Fibroblast of skin of left quadriceps (primary cell): Measurements from ENCODE around the gene FADS3.
"Not testable (repeated sequence)": the region's sequence is repeated elsewhere in the genome, so short reads cannot be mapped to it uniquely, and the experiment has no call there.

Experiments used
- DNase-seq, 2 experiments: peaks; one replicate each; pipeline ENCODE4 v3.0.0-alpha.2; 2013; ENCODE audit warnings: low read depth in 2 of 2

FADS3 gene

DNA sequence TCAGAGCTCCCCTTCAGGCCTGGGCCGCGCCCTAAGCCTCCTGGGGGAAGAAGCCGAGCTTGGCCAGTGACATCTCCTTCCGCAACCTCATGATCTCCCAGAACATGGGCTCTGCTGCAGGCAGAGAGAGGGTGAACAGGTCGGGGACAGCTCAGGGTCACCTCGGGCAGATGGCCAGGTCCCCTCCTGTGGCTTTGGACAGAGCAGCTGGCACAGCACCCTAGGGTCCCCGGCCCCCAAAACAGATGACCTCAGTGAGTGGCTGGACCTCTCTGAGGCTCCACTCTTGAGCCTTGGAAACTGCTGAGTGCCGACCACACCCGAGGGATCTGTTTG is 6.9 kb upstream of the FADS3 start:
- DNase-seq, result no peak

DNA sequence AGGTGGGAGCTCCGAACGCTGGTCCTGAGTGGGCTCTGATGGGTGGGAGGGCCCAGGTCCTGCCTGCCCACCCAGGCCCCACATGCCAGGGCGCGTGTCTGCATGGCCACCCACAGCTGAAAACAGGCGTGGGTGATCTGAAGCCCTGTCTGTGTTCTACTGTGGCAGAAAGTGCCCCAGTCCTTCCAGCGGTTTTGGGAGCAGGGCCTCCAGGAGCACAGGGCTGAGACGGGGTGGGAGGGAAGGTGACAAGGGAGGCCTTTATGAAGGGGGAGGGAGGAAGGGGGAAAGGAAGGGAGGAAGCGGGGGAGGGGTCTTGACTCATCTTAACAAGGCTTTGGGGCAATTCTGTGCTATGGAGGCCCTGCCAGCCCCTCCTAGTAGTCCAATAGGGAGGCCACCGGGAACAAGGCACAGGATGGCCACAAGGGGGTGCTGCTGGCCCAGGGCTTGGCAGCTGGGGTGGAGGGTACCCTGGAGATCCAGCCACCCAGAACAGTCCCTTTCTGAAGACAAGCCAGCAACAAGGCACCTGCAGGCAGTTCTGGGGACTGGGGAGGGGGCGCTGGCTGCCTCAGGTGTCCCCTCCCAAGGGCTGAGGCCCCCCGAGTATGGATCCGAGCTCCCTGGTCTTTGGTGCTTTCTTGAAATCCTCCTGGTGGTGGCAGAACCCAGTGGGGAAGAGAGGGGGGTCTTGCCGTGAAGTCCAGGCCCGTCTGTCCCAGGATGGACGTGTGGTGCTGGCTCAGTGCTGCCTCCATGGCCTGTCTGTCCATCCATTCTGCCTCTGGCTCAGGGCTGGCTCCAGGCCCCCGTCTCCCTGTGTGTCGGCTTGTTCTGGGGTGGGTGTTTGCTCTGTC is 6.3 kb upstream of the FADS3 start:
- peak in 1 of 2 experiments; percentile 28 for DNase-seq

- DNase-seq, result no peak
Observed at GRCh38 chr11:61896665-61897386, 5.5 kb upstream of the FADS3 start.

- DNase-seq, result no peak
Observed at GRCh38 chr11:61895718-61896059, 4.3 kb upstream of the FADS3 start.

- DNase-seq, result no peak
Observed at GRCh38 chr11:61895046-61895717, 3.8 kb upstream of the FADS3 start.

DNA sequence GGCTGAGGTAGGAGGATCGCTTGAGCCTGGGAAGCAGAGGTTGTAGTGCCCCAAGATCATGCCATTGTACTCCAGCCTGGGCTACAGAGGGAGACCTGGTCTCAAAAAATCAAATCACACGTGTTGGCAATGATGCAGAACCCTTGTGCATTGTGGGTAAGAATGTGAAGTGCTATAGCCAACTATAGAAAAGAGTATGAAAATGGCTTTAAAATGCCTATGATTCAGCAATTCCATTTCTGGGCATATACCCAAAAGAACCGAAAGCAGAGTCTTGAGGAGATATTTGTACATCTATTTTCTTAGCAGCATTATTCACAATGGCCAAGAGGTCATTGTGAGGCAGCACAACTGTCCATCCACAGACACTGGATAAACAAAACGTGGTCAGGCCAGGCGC is 2.6 kb upstream of the FADS3 start:
- peak; percentile 71 to 77 for DNase-seq

- DNase-seq, result no peak
Observed at GRCh38 chr11:61892085-61892370, 683 bp upstream of the FADS3 start.

GRCh38 chr11:61890529-61891330 is 615 bp downstream of the FADS3 start:
- DNase-seq, result peak in 1 of 2 experiments; percentile 8

- no peak for DNase-seq
Observed at GRCh38 chr11:61889831-61890230, 1.5 kb downstream of the FADS3 start.

DNA sequence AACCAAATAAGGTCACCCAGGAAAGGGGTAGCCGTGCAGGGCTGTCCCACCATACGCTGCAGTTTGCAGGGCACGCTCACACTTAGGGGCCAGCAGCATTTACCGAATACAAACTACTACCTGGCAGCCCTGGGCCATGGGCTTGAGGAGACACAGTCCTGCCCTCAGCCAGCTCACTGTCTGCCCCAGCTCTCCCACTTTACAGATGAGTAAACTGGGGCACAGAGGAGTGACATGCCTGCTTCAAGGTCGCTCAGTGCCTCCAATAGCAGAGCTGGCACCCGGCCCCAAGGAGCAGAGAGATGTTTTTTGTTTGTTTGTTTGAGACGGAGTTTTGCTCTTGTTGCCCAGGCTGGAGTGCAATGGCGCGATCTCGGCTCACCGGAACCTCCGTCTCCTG is 2.8 kb downstream of the FADS3 start:
- DNase-seq, result no peak

DNA sequence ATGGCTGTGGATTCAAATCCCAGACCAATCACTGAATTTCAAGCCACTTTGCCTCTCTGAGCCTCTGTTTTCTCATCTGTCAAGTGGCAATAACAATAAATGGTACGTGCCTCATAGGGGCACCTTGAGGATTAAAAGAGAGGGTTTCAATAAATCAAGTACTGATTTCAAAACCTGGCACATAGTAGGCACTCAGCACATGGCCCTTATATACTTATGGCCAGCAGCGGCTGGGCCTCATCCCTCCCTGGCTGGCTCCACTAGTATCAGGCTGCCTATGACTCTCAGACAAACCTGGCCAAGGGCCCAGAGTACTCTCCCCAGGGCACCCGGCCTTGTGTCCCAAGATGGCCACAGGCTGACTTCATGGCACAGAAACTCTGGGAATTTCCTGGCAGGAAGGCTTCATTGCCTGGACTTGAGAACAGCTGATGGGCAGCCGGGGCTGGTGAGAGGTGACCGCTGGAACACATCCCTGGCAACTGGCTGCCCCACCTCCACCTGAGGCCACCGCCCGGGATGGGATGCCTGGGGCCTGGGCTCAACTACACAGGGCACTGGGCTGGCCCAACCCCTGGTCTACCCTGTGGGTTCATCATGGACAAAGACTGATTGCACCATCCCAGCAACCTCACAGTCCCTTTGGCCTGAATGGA is 3.4 kb downstream of the FADS3 start:
- peak; percentile 20 to 29 for DNase-seq

DNA sequence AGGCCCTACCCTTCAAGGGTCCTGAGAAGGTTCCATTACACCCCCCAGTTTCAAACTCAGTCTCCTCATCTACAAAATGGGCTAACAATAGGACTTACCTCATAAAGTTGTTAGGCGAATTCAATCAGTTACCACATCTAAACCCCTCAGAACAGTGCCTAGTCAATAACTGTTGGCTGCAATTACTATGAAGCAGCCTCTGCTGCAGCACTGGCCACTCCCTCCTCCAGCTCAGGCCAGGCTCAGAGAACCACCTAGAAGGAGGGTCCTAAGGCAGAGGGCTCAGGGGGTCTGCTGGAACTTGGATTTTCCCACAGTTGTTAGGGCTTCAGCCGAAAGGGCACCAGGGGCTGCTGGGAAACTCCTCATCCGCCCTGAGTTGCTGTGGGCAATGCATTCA is 4.7 kb downstream of the FADS3 start:
- no peak for DNase-seq

DNA sequence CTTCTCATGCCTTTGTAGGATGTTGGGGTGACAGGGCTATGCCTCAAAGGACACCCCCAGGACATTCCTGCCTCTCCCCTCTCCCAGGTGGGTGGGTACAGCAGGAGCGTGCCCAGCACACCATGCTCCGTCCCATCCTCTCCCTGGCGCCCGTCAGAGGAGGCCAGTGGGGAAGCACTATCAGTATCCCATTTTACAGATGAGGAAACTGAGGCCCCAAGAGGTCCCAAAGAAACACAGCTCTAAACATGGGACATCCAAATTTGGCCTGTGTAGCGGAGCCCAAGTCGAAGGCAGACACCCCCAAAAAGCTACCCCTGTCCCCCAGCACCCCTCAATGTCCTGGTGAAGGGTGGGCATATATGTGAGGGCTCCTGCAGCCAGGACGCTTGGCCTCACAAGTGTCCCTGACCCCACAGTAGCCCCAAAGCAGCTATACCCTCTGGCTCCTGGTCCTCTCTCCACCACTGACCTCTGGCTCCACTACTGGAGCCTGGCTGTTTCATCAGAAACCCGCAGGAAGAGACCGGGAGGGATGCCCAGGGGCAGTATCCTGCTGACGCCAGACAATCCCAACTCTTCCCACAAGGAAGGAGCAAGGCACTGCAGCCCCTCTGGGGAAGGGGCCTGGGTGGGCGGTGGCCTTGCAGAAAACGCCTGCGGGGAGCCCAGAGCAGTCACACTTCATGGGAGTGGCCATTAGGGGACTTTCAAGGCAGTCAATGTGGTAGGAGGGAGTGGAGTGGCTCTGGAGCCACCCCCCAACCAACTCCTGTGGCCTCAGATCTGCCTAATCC is 5.4 kb downstream of the FADS3 start:
- no peak for DNase-seq

DNA sequence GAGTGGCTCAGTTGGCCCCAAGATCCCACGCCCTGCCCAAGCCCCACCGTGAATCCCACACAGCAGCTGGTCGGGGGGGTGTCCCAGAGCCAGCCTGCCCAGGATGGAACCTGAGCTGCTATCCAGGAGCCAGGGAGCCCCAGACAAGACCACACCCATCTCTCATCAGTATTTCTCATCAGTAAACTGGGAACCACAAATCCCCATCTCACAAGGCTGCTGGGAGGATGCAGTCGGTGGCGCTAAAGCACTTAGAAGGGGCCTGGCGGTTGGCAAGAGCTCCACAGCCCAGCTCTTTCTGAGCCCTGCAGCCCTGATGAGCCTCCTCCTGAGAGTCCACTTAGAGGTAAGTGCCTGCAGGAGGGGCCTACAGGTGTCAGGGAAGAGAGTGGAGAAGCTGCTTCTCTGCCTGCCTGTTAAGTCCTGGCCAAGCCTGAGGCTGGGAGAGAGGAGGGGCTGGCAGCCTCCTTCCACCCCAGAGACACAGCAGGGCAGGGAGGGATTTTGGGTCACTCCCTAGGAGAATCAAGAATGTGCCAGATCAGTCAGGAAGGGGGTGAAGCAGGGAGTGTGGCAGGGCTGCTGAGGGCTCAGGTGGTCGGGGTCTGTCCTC is 6.1 kb downstream of the FADS3 start:
- DNase-seq, result no peak

GRCh38 chr11:61883947-61884346 is 7.4 kb downstream of the FADS3 start:
- no peak for DNase-seq

GRCh38 chr11:61883327-61883726 is 8.0 kb downstream of the FADS3 start:
- no peak for DNase-seq

GRCh38 chr11:61882879-61883278 is 8.5 kb downstream of the FADS3 start:
- no peak for DNase-seq

- not testable (repeated sequence) for DNase-seq
Observed at GRCh38 chr11:61882267-61882666, 9.1 kb downstream of the FADS3 start.

DNA sequence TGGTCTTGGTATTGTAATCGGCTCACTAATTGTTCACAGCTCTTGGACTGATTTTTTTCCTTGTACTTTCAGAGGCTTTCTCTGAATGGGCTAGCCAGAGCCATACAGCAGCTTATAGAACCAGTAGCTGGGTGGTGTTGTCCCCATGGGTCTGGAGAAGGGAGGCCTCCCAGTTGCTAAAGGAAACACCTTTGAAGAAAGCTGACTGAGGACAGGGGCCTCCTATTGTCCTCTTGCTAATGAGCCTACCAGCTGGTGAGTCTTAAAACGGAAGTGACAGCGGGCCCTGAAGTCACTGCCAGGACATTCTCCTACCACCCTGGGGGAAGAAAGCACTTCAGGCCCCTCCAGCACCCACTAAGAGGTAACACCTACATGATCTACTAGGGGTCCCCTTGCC is 9.9 kb downstream of the FADS3 start:
- DNase-seq, result no peak

- no peak for DNase-seq
Observed at GRCh38 chr11:61880454-61880853, 10.9 kb downstream of the FADS3 start.
